GM12878 (cell line): ENCODE measurements around the gene PPM1G. TPM values are rescaled to one million over a fixed set of nuclear protein-coding genes. Genes with fewer than 3 reads are reported as not detected.

ENCODE experiments used
- ATF7 ChIP-seq: fragments of 450-650 bp; IDR thresholded peaks from 2 replicates; pipeline ENCODE4 v1.6.1; 2016; ENCODE audit warnings: low read depth, mild to moderate bottlenecking
- BACH1 ChIP-seq: fragments of 450-650 bp; IDR thresholded peaks from 2 replicates; pipeline ENCODE4 v1.6.1; 2017; ENCODE audit warnings: mild to moderate bottlenecking, borderline replicate concordance
- CUX1 ChIP-seq: IDR thresholded peaks from 2 replicates; pipeline ENCODE4 v1.6.1; 2012; ENCODE audit warnings: improper control_type of control experiment, low read depth, low read length; ENCODE audit not compliant: insufficient replicate concordance
- DPF2 ChIP-seq: fragments of 450-650 bp; IDR thresholded peaks from 2 replicates; pipeline ENCODE4 v1.6.1; 2017; ENCODE audit warnings: mild to moderate bottlenecking
- EP300 ChIP-seq, 2 experiments: fragments of 150-350 bp in 1 of 2; IDR thresholded peaks; 2 replicates each; pipeline ENCODE4 v1.6.1; 2011 to 2012; ENCODE audit warnings: low read depth in 2 of 2, low read length in 2 of 2, borderline replicate concordance in 1 of 2, improper control_type of control experiment in 1 of 2, inconsistent platforms in 1 of 2; ENCODE audit not compliant: control insufficient read depth in 1 of 2
- ETV6 ChIP-seq, 2 experiments: fragments of 450-650 bp in 1 of 2; IDR thresholded peaks in 1 of 2; conservative IDR thresholded peaks in 1 of 2; 2 replicates each; pipeline ENCODE4 v1.6.1; 2014; ENCODE audit warnings: antibody characterized with exemption in 1 of 2, borderline replicate concordance in 1 of 2, low read depth in 1 of 2, mild to moderate bottlenecking in 1 of 2, moderate library complexity in 1 of 2
- EZH2 ChIP-seq: IDR thresholded peaks from 2 replicates; pipeline ENCODE4 v1.6.1; 2012; ENCODE audit warnings: low read depth, mild to moderate bottlenecking, control low read depth, inconsistent platforms, low read length, borderline replicate concordance; ENCODE audit not compliant: control insufficient read depth
- FOXM1 ChIP-seq: IDR thresholded peaks from 2 replicates; pipeline ENCODE4 v1.6.1; 2012; ENCODE audit warnings: low read depth, mild to moderate bottlenecking, inconsistent platforms, low read length, moderate library complexity
- HCFC1 ChIP-seq: fragments of 150-350 bp; IDR thresholded peaks from 2 replicates; pipeline ENCODE4 v1.6.1; 2014; ENCODE audit warnings: low read length
- IRF4 ChIP-seq: IDR thresholded peaks from 2 replicates; pipeline ENCODE4 v1.6.1; 2011; ENCODE audit warnings: low read depth, low read length
- JUND ChIP-seq: IDR thresholded peaks from 2 replicates; pipeline ENCODE4 v1.6.1; 2012; ENCODE audit warnings: low read depth, mild to moderate bottlenecking, low read length, improper control_type of control experiment, moderate library complexity
- LARP7 ChIP-seq: fragments of 450-650 bp; IDR thresholded peaks from 2 replicates; pipeline ENCODE4 v1.6.1; 2017; ENCODE audit warnings: mild to moderate bottlenecking
- MXI1 ChIP-seq: fragments of 150-350 bp; IDR thresholded peaks from 2 replicates; pipeline ENCODE4 v1.6.1; 2011; ENCODE audit warnings: low read depth, mild to moderate bottlenecking, inconsistent platforms, low read length, improper control_type of control experiment
- NFXL1 ChIP-seq: fragments of 450-650 bp; IDR thresholded peaks from 2 replicates; pipeline ENCODE4 v1.6.1; 2017; ENCODE audit warnings: antibody characterized with exemption, mild to moderate bottlenecking, borderline replicate concordance
- NFYA ChIP-seq: IDR thresholded peaks from 2 replicates; pipeline ENCODE4 v1.6.1; 2011; ENCODE audit warnings: low read depth, mild to moderate bottlenecking, low read length, improper control_type of control experiment, borderline replicate concordance
- PAX5 ChIP-seq: IDR thresholded peaks from 2 replicates; pipeline ENCODE4 v1.6.1; 2011; ENCODE audit warnings: low read depth, low read length, borderline replicate concordance
- POLR2AphosphoS2 ChIP-seq: IDR thresholded peaks from 2 replicates; pipeline ENCODE4 v1.6.1; 2011; ENCODE audit warnings: low read depth, mild to moderate bottlenecking, low read length, improper control_type of control experiment, moderate library complexity
- RAD51 ChIP-seq: fragments of 450-650 bp; IDR thresholded peaks from 2 replicates; pipeline ENCODE4 v1.6.1; 2016; ENCODE audit warnings: moderate library complexity, mild to moderate bottlenecking, inconsistent platforms
- RCOR1 ChIP-seq: conservative IDR thresholded peaks from 2 replicates; pipeline ENCODE4 v1.6.1; 2012; ENCODE audit warnings: low read depth, low read length, improper control_type of control experiment
- RELA ChIP-seq: fragments of 450-650 bp; IDR thresholded peaks from 2 replicates; pipeline ENCODE4 v1.8.0; 2014; ENCODE audit warnings: borderline replicate concordance; ENCODE audit not compliant: partially characterized antibody
- RFX5 ChIP-seq: IDR thresholded peaks from 2 replicates; pipeline ENCODE4 v1.6.1; 2011; ENCODE audit warnings: low read depth, low read length, improper control_type of control experiment
- SMARCA5 ChIP-seq: fragments of 450-650 bp; IDR thresholded peaks from 2 replicates; pipeline ENCODE4 v1.6.1; 2017; ENCODE audit warnings: mild to moderate bottlenecking
- SP1 ChIP-seq: IDR thresholded peaks from one replicate; pipeline ENCODE4 v1.6.1; 2011; ENCODE audit warnings: low read depth, low read length
- STAT1 ChIP-seq: fragments of 450-650 bp; conservative IDR thresholded peaks from 2 replicates; pipeline ENCODE4 v1.6.1; 2014; ENCODE audit warnings: antibody characterized with exemption, mild to moderate bottlenecking
- TARDBP ChIP-seq: IDR thresholded peaks from 2 replicates; pipeline ENCODE4 v1.6.1; 2016; ENCODE audit warnings: borderline replicate concordance
- TCF3 ChIP-seq: IDR thresholded peaks from 2 replicates; pipeline ENCODE4 v1.6.1; 2012; ENCODE audit warnings: low read depth, mild to moderate bottlenecking, low read length, borderline replicate concordance; ENCODE audit not compliant: insufficient read depth
- YBX1 ChIP-seq: fragments of 450-650 bp; IDR thresholded peaks from 2 replicates; pipeline ENCODE4 v1.6.1; 2016; ENCODE audit warnings: antibody characterized with exemption
- polyA plus RNA-seq, 11 experiments: library from polyadenylated mRNA; depleted of rRNA in 4 of 11; unstranded in 6 of 11; stranded (reverse) in 5 of 11; fragments of >200 nt; fragmentation: Nextera tagmentation in 4 of 11; fragmentation: Illumina TruSeq in 1 of 11; extraction: Ambion mirVana in 4 of 11; extraction: Trizol in 1 of 11; gene quantifications; 1 replicate in 1 of 11; 2 replicates in 10 of 11; pipeline versions ENCODE4 v1.2.1 to v1.2.3, GENCODE V29; 2011 to 2016; ENCODE audit warnings: inconsistent platforms in 2 of 11, missing spikeins in 2 of 11, low read depth in 1 of 11
- total RNA-seq, 4 experiments: library from RNA; depleted of rRNA in 3 of 4; stranded (reverse); fragments of >200 nt in 3 of 4; fragmentation: Illumina TruSeq in 1 of 4; extraction: Trizol in 1 of 4; gene quantifications; 2 replicates each; pipeline versions ENCODE4 v1.2.1 to v1.2.3, GENCODE V29; 2013 to 2021

Gene PPM1G
- total and polyA plus RNA-seq, 10 of the 15 experiments (the other 5 are each of a cell fraction or from before 2014, with no cell fraction given), result 68.8 to 171 (median 121) TPM

- peak; percentile 88 for TF ChIP-seq BACH1
- TF ChIP-seq ATF7, result peak; percentile 67; the same call in 1 of the 2 replicates
- TF ChIP-seq STAT1, result peak; percentile 86; the same call in 1 of the 2 replicates
- no peak for TF ChIP-seq YBX1
- TF ChIP-seq TARDBP, result peak; percentile 93
- TF ChIP-seq IRF4, result no peak
- TF ChIP-seq EP300 (IDR thresholded peaks at IDR 0.05; ENCODE audit: borderline replicate concordance in 1 of 2, control insufficient read depth in 1 of 2, low read depth in 2 of 2, low read length in 2 of 2), result no peak
- 0 out of 2 replicates have a peak, but pooled peaks have one; percentile 56 for TF ChIP-seq DPF2
- peak; percentile 74; the same call in 1 of the 2 replicates for TF ChIP-seq POLR2AphosphoS2
- TF ChIP-seq HCFC1, result peak; percentile 86
- TF ChIP-seq SMARCA5, result no peak
- peak; percentile 36 for TF ChIP-seq RELA
- TF ChIP-seq MXI1, result peak; percentile 52; the same call in 1 of the 2 replicates
- TF ChIP-seq EZH2, result no peak
- TF ChIP-seq RCOR1, result no peak
- TF ChIP-seq NFYA, result no peak
- TF ChIP-seq TCF3, result peak; percentile 80; the same call in 1 of the 2 replicates
- no peak for TF ChIP-seq CUX1
- TF ChIP-seq RFX5, result 0 out of 2 replicates have a peak, but pooled peaks have one; percentile 52
- peak; percentile 95 for TF ChIP-seq JUND
- TF ChIP-seq FOXM1, result no peak
- TF ChIP-seq PAX5, result no peak; the same call in 1 of the 2 replicates
- no peak for TF ChIP-seq SP1
- TF ChIP-seq RAD51, result no peak
- TF ChIP-seq ETV6 (conservative IDR thresholded peaks at IDR 0.05 in 1 of 2, IDR thresholded peaks at IDR 0.05 in 1 of 2; ENCODE audit: borderline replicate concordance in 1 of 2, low read depth in 1 of 2), result no peak
- no peak for TF ChIP-seq NFXL1
- peak; percentile 85 for TF ChIP-seq LARP7
These were observed 28.5 kb downstream of the PPM1G start, which contains the start of gene ZNF513 (continued) for GRCh38 chr2:27380626-27381545.
